ENCODE results near the gene RFX4. TPM values are rescaled to one million over a fixed set of nuclear protein-coding genes. Genes with fewer than 3 reads are reported as not detected.

RFX4 gene
- total RNA-seq, 2 donors from 2014 or later = 10.6 TPM; not detected in 1

GRCh38 chr12:106566771-106567170 lies 16.0 kb upstream of the RFX4 start:
- H3K27me3 ChIP-seq (replicated peaks; ENCODE audit: insufficient read depth) = no peaks in the 10 kb centered on the region
- TF ChIP-seq CTCF (IDR thresholded peaks at IDR 0.05) = no peak
- no peak for TF ChIP-seq POLR2A (IDR thresholded peaks at IDR 0.05)
- TF ChIP-seq POLR2AphosphoS5 (IDR thresholded peaks at IDR 0.05) = no peak

GRCh38 chr12:106573239-106573638 lies 9.6 kb upstream of the RFX4 start:
- no peaks in the 10 kb centered on the region for H3K9me3 ChIP-seq
- H3K27me3 ChIP-seq (replicated peaks; ENCODE audit: insufficient read depth) = no peaks in the 10 kb centered on the region
- DNase-seq (ENCODE audit: low spot score) = no peak
- intact Hi-C loops (cut with DNase I) = no loop called here
- H3K27ac ChIP-seq = no peak overlapping the region
- no peak overlapping the region for H3K4me3 ChIP-seq
- no peaks in the 10 kb centered on the region for H3K4me1 ChIP-seq (replicated peaks)
- no peaks in the 10 kb centered on the region for H3K36me3 ChIP-seq
- no peak for TF ChIP-seq CTCF (IDR thresholded peaks at IDR 0.05)

More at GRCh38 chr12:106566771-106567170, 16.0 kb upstream of the RFX4 start:
- DNase-seq (ENCODE audit: low spot score) = no peak
- intact Hi-C loops (cut with DNase I) = no loop called here
- Histone ChIP-seq H3K27ac (no peak overlapping the region), H3K36me3 (no peaks in the 10 kb centered on the region), H3K4me1 (replicated peaks) (no peaks in the 10 kb centered on the region), H3K9me3 (no peaks in the 10 kb centered on the region), H3K4me3 (no peak overlapping the region)
- WGBS = 67% methylated on average over 3 of the region's 3 CpGs

- no peak overlapping the region for H3K27ac ChIP-seq
- H3K36me3 ChIP-seq = no peaks in the 10 kb centered on the region
- intact Hi-C loops (cut with DNase I) = no loop called here
- no peaks in the 10 kb centered on the region for H3K9me3 ChIP-seq
- peaks cover 20% of the 10 kb centered on the region for H3K27me3 ChIP-seq (replicated peaks; ENCODE audit: insufficient read depth)
- H3K4me1 ChIP-seq (replicated peaks) = no peaks in the 10 kb centered on the region
- no peak for TF ChIP-seq POLR2AphosphoS5 (IDR thresholded peaks at IDR 0.05)
- no peak for TF ChIP-seq POLR2A (IDR thresholded peaks at IDR 0.05)
- no peak for TF ChIP-seq CTCF (IDR thresholded peaks at IDR 0.05)
- H3K4me3 ChIP-seq = no peak overlapping the region
- WGBS = 93% methylated on average over 2 of the region's 2 CpGs
- DNase-seq (ENCODE audit: low spot score) = no peak
Measured at GRCh38 chr12:106576848-106577247, 6.0 kb upstream of the RFX4 start.

GRCh38 chr12:106580671-106581508 lies 1.9 kb upstream of the RFX4 start:
- DNase-seq (ENCODE audit: low spot score) = no peak
- peaks cover 4% of the 10 kb centered on the region for H3K4me1 ChIP-seq (replicated peaks)

More at GRCh38 chr12:106580671-106581508, 1.9 kb upstream of the RFX4 start:
- no peak overlapping the region for H3K27ac ChIP-seq
- H3K36me3 ChIP-seq = no peaks in the 10 kb centered on the region
- WGBS = 6% methylated on average over 56 of the region's 58 CpGs
- no peaks in the 10 kb centered on the region for H3K9me3 ChIP-seq
- H3K27me3 ChIP-seq (replicated peaks; ENCODE audit: insufficient read depth) = peaks cover 55% of the 10 kb centered on the region
- peak overlapping the region in 1 of 2 donors; percentile 13 for H3K4me3 ChIP-seq
- TF ChIP-seq POLR2A (IDR thresholded peaks at IDR 0.05) = no peak
- TF ChIP-seq CTCF (IDR thresholded peaks at IDR 0.05) = no peak
- no peak for TF ChIP-seq POLR2AphosphoS5 (IDR thresholded peaks at IDR 0.05)
- intact Hi-C loops (cut with DNase I) = no loop called here
